GM18951 (cell line): Measurements from ENCODE around the gene CFDP1.

Experiments
- POLR2A ChIP-seq: IDR thresholded peaks from 4 replicates; pipeline ENCODE4 v1.6.1; 2011; ENCODE audit warnings: mild to moderate bottlenecking; ENCODE audit not compliant: insufficient read length, insufficient read depth; ENCODE audit errors: extremely low read depth
- in situ Hi-C: fragments of 300-500 bp; cut with MboI; formaldehyde crosslinking; loops from one replicate; pipeline ENCODE4 v1.12.0; 2022; ENCODE audit warnings: low sequenced_read_pairs, mixed read lengths, inconsistent platforms; ENCODE audit not compliant: unreplicated experiment

The CFDP1 gene

GRCh38 chr16:75413951-75414350, 19.4 kb downstream of the CFDP1 start:
- TF ChIP-seq POLR2A, result no peak
- in situ Hi-C loops, result no loop called here

- no peak for TF ChIP-seq POLR2A
- in situ Hi-C loops, result loop anchor here (10.0 kb wide), 1 partner anchor 202 kb away; the partner anchor contains the start of gene CTRB2
These were observed 26.4 kb downstream of the CFDP1 start for GRCh38 chr16:75406943-75407342.

GRCh38 chr16:75402821-75403475, 30.4 kb downstream of the CFDP1 start:
- no peak for TF ChIP-seq POLR2A
- in situ Hi-C loops, result loop anchor here (10.0 kb wide), 1 partner anchor 198 kb away; the partner anchor contains the start of gene CTRB2

GRCh38 chr16:75402159-75402820, 31.0 kb downstream of the CFDP1 start:
- no peak for TF ChIP-seq POLR2A

GRCh38 chr16:75401691-75402090, 31.6 kb downstream of the CFDP1 start:
- in situ Hi-C loops, result loop anchor here (10.0 kb wide), 1 partner anchor 197 kb away; the partner anchor contains the start of gene CTRB2

More at GRCh38 chr16:75402159-75402820, 31.0 kb downstream of the CFDP1 start:
- in situ Hi-C loops, result loop anchor here (10.0 kb wide), 1 partner anchor 197 kb away; the partner anchor contains the start of gene CTRB2

GRCh38 chr16:75398333-75398732, 35.0 kb downstream of the CFDP1 start:
- no peak for TF ChIP-seq POLR2A

More at GRCh38 chr16:75401691-75402090, 31.6 kb downstream of the CFDP1 start:
- TF ChIP-seq POLR2A, result no peak

GRCh38 chr16:75394941-75395340, 38.4 kb downstream of the CFDP1 start:
- in situ Hi-C loops, result no loop called here
- no peak for TF ChIP-seq POLR2A

More at GRCh38 chr16:75398333-75398732, 35.0 kb downstream of the CFDP1 start:
- in situ Hi-C loops, result no loop called here

- in situ Hi-C loops, result no loop called here
- no peak for TF ChIP-seq POLR2A
These were observed 40.4 kb downstream of the CFDP1 start for GRCh38 chr16:75392906-75393305.

- in situ Hi-C loops, result no loop called here
- no peak for TF ChIP-seq POLR2A
These were observed 42.2 kb downstream of the CFDP1 start for GRCh38 chr16:75390926-75391653.

- no peak for TF ChIP-seq POLR2A
- in situ Hi-C loops, result no loop called here
These were observed 44.1 kb downstream of the CFDP1 start for GRCh38 chr16:75389096-75389690.

GRCh38 chr16:75387951-75388350, 45.4 kb downstream of the CFDP1 start:
- in situ Hi-C loops, result no loop called here
- TF ChIP-seq POLR2A, result no peak

- no peak for TF ChIP-seq POLR2A
- in situ Hi-C loops, result no loop called here
These were observed 47.7 kb downstream of the CFDP1 start for GRCh38 chr16:75385507-75386152.
